Right ventricle myocardium superior (tissue), 1 donor: ENCODE results near the gene CACNG6. TPM values are rescaled to one million over a fixed set of nuclear protein-coding genes. Genes with fewer than 3 reads are reported as not detected.
"Not testable (repeated sequence)": the region's sequence is repeated elsewhere in the genome, so short reads cannot be mapped to it uniquely, and the experiment has no call there.

Source experiments
- ATAC-seq: fragments of 200-7000 bp; cut with Tn5 transposase; one replicate; pipeline ENCODE4 v1.9.1; 2020; ENCODE audit warnings: mild to moderate bottlenecking; ENCODE audit not compliant: poor library complexity
- DNase-seq: peaks from one replicate; pipeline ENCODE4 v3.0.0-alpha.2; 2020
- intact Hi-C: fragments of 100-400 bp; cut with DNase I; formaldehyde crosslinking; loops from one replicate; pipeline ENCODE4 v1.11.2; 2022
- long read RNA-seq: library from polyadenylated mRNA; unstranded; transcript quantifications from one replicate; pipeline ENCODE4 v2.0.0, GENCODE V29; 2021
- total RNA-seq: library from RNA; stranded (reverse); fragmentation: NEBNext Ultra II Directional; extraction: Animal tissue kit (Norgen Biotek cat#: 25700); gene quantifications from one replicate; pipeline ENCODE4 v1.2.1, GENCODE V29; 2021
- donor health status: DM: no; HTN: yes; CAD: no; lungs with severe emphysema.

CACNG6 gene
- not detected for total RNA-seq
- long read RNA-seq: 0 reads

DNA sequence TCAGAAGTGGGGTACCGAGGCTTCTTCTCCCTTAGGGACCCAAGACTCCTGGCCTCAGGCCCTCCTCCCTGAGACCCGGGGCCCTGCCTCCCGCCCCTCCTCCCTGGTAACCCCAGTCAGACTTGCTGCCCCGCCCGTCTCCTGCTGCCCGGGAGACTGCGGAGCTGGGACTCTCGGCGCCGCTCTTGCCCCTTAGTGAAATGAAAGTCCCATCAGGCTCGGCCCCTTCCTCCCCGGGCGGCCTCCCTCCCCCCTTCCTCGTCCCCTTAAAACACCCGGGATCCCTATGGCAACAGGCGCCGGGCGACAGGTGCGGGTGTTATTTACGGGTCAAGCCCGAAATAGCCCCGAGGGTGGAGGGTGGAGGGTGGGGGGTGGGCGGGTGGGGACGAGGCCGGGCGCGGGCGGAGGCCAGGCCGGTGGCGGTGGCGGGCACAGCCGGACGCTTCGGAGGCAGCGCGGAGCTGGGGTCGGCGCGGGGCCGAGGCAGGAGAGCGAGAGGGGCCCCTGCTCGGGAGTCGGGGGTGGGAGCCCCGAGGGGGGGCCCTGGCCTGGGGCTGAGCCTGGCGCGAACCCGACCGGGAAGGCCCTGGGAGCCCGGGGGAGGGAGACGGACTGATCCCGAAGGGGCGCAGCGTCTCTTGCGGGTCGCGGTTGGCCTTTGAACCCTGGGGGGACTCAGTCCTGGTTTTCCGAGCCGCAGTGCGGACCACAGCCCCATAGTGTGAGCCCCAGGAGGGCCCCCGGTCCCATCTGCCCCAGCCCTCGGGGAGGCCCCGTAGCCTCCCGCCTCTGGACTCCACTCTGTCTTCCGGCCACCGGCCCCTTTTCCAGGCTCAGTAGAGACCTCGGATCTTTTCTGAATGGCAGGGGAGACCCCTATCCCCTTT, at the start of gene CACNG6:
CACNG6 (plus strand) TSS at position 414 of the 890 bp plus-strand sequence. CDS start 1,241 bp downstream, outside the sequence.
- DNase-seq: no peak
- ATAC-seq: no peak
- intact Hi-C loops: no loop called here

- intact Hi-C loops: no loop called here
- ATAC-seq (no peak), DNase-seq (no peak)
These were observed 49.2 kb upstream of the CACNG6 start for GRCh38 chr19:53942001-53942786.

- intact Hi-C loops: no loop called here
- ATAC-seq (no peak), DNase-seq (no peak)
These were observed 47.0 kb upstream of the CACNG6 start for GRCh38 chr19:53944416-53944815.

DNA sequence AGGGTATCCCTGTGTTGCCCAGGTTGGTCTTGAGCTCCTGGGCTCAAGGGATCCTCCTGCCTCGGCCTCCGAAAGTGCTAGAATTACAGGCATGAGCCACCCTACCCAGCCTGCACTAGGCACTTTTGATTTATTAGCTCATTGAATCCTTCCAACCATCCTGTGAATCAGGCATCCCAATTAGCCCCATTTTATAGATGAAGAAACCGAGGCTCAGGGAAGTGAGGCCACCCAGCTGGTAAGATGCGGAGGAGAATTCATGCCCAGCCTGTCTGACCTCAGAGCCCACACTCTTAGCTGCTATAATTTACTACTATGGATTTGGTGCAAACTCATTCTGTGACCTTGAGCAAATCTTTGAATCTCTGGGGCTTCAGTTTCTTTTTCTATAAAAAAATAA, 46.5 kb upstream of the CACNG6 start:
- intact Hi-C loops: no loop called here
- DNase-seq (no peak), ATAC-seq (no peak)

- no peak for ATAC-seq
- no peak for DNase-seq
- intact Hi-C loops: no loop called here
These were observed 46.0 kb upstream of the CACNG6 start for GRCh38 chr19:53945441-53945840.

DNA sequence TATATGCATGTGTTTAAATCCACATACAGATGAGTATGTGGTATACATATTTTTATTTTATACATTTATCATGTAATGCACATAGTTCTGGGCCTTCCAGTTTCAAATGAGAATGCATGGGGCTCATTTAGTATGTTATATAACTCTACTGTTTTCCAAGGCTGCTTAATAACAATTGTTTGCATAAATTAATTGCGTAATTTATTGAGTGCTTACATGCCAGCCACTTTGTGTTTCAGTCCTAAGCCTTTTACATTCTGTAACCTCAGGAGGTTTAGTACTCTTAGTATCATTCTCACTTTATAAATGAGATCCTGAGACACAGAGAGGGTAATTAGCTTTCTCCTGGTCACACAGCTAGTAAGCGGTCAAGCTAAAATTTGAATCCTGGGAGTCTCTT, 45.4 kb upstream of the CACNG6 start:
- intact Hi-C loops: no loop called here
- no peak for DNase-seq
- ATAC-seq: no peak

DNA sequence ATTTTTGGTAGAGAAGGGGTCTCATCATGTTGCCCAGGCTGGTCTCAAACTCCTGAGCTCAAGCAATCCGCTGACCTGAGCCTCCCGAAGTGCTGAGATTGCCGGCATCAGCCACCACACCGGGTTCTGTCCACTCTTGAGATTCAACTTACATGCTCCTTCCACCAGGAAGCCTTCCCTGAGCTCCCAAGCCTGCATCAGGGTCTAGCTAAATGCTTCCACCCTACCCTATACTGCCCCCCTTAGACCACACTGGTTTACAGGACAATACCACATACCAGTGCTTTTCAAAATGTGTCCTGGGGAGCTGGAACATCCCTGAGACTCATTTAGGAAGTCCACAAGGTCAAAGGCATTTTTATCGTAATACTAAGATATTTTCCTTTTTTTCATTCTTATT, 43.8 kb upstream of the CACNG6 start:
- no peak for ATAC-seq
- DNase-seq: no peak
- intact Hi-C loops: no loop called here

GRCh38 chr19:53948611-53949010, 42.8 kb upstream of the CACNG6 start:
- ATAC-seq, DNase-seq, intact Hi-C loops: not testable (repeated sequence)

DNA sequence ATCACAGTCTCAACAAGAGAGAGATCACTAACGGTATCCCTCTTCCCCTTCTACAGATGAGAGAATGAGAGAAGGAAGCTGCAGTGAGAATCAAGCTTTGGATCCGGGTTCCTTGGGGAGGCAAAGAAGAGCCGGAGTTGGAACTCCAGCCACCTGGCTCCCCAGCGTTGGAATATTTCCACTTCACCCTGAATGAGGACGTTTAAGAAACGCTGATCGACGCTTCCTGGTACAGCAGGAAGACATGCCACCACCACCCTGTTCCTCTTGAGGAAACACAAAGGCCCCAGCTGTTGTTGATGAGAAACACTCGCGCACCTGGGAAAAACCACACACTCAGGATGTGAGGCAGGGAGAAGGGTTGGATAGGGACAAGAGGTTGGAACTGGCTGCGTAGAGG, 40.0 kb upstream of the CACNG6 start:
- intact Hi-C loops: no loop called here
- no peak for DNase-seq
- ATAC-seq: no peak

GRCh38 chr19:53951947-53952346, 39.5 kb upstream of the CACNG6 start:
- DNase-seq (no peak), ATAC-seq (no peak)
- intact Hi-C loops: no loop called here

DNA sequence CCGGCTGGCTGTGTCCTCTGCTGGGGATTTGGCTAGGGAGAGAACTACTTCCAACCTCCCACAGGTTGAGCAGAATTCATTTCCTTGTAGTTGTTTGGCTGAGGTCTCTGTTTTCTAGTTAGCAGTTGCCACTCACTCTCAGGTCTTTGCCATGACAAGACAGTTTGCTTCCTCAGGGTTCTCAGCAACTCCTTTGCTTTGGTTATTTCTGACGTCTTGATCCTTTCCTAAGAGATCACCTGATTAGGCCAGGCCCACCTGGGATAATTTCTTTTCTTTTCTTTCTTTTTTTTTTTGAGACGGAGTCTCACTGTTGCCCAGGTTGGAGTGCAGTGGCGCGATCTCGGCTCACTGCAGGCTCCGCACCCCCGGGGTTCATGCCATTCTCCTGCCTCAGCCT, 38.1 kb upstream of the CACNG6 start:
- DNase-seq: no peak
- no peak for ATAC-seq
- intact Hi-C loops: no loop called here

DNA sequence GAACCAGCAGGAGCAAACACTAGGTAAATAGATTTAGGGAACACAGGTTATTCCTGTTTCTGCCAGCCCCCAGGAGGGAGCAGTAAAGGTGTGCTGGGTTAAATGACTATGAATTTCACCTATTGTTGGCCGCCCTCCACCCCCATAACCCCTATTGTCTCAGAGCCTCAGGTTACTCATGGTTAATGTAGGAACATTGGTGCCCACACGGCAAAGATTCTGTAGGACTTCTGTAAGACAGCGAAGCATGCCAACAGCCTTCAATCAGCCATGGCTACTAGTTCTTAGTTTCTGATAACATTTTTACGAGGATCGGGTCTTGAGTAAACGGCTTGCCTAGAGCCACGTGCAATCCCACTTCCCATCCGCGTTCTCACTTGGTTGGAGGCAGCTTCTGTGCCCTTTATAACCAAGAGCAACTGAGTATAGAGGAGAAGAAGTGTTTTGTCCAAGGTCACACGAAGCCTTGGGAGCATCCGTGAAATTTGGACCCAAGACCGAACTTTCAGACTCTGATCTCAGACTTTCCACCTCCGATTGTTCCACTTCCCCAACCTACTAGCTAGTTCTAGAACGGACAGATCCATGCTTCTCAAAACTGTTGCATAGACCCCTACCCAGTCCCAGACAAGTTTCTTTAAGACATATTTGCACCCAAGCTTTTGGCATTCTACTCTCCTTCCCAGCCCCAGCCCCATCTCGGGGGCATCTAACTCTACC, 33.8 kb upstream of the CACNG6 start:
- ATAC-seq (no peak), DNase-seq (no peak)
- intact Hi-C loops: no loop called here

DNA sequence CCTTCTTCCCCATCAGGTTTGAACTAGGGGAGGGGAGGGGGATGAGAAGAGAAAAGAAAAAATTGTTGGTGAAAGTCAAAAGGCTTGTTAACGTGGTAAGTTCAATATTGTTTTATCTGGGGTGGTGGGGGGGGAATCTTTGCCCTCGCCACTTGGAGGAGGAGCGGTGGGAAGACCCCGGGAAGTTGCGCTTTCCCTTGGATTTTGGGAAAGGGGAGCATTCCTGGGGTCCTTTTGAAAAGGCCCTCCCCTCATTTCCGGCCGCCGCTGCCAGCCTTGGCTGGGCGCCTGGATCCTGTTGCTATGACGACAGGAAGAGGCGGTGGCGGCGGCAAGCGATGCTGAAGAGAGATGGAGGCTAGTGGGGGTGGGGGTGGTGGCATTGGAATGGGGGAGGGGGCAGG, 33.3 kb upstream of the CACNG6 start:
- no peak for DNase-seq
- no peak for ATAC-seq
- intact Hi-C loops: no loop called here

DNA sequence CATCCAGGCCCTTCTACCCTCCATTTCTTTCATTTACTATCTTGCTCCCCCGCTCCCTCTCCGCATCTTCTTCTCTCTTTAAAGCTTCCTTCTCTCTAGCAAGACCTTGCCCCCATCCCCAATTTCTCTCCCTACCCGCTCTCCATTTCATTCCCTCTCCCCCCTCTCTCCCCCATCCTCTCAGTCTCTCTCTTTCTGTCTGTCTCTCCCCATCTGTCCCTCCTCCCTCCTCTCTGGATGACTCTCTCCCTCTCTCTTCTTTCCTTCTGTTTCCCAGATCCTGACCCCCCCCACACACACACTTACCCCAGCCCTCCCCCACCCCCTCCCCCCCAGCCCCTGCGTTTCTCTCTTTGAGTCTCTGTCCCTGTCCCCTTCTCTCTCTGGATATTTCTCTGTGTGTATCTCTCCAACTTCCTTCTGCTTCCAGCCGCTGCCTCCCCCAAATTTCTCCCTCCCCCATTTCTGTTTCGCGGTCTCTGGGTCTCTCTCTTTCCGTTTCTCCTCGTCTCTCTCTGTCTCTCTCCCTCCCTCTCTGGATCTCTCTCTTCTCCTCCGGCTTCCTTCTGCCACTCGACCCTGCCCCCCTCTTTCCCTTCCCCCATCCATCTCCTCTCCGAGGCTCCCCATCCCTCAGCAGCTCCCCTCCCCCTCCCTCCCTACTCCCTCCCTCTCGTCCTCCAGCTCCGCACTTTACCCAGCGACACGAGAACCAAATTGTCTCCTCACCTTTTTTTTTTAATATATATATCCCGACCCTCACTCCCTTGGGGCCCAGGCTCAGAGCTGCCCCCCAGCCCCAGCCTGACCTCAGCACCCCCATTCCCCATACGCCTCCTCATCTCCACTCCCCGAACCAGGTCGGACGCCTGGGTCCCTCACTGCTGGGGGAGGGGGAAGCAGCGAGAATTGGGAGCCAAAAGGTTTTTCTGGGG, 32.3 kb upstream of the CACNG6 start:
- intact Hi-C loops: no loop called here

GRCh38 chr19:53960187-53960586, 31.2 kb upstream of the CACNG6 start:
- intact Hi-C loops: no loop called here

More for the DNA sequence above, 32.3 kb upstream of the CACNG6 start:
- DNase-seq: no peak
- no peak for ATAC-seq

GRCh38 chr19:53960886-53961285, 30.6 kb upstream of the CACNG6 start:
- DNase-seq (no peak), ATAC-seq (no peak)
- intact Hi-C loops: no loop called here

More at GRCh38 chr19:53960187-53960586, 31.2 kb upstream of the CACNG6 start:
- DNase-seq (no peak), ATAC-seq (no peak)

GRCh38 chr19:53961523-53962356, 29.7 kb upstream of the CACNG6 start:
- intact Hi-C loops: no loop called here
- ATAC-seq (no peak), DNase-seq (no peak)
